Measurements from ENCODE around the gene ACHE. TPM values are rescaled to one million over a fixed set of nuclear protein-coding genes. Genes with fewer than 3 reads are reported as not detected.

ACHE gene
- polyA plus RNA-seq, 2 of the 4 experiments (the other 2 are of a cell fraction) = 0.17 to 0.62 TPM

DNA sequence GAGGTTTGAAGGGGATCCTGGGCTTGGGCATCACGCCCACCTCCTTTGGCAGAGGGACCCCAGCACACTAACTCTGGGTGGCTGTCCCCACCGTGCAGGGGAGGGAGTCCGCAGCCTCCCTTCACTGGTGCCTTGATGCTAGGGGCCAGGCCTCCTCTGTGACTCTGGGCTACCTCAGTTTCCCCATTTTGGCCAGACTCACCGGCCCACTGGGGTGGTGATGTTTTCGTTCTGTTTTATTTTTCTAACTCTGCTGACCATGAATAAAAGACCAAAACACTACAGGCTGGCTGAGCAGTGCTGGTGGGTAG lies 29.0 kb downstream of the ACHE start:
- TF ChIP-seq, protein P1, sequence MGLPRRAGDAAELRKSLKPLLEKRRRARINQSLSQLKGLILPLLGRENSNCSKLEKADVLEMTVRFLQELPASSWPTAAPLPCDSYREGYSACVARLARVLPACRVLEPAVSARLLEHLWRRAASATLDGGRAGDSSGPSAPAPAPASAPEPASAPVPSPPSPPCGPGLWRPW (IDR thresholded peaks at IDR 0.05) = no peak
- TF ChIP-seq, protein P2, sequence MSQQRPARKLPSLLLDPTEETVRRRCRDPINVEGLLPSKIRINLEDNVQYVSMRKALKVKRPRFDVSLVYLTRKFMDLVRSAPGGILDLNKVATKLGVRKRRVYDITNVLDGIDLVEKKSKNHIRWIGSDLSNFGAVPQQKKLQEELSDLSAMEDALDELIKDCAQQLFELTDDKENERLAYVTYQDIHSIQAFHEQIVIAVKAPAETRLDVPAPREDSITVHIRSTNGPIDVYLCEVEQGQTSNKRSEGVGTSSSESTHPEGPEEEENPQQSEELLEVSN (IDR thresholded peaks at IDR 0.05; ENCODE audit: borderline replicate concordance, low read depth) = no peak
- no peak for TF ChIP-seq SMC3 (IDR thresholded peaks at IDR 0.05)
- no peak for TF ChIP-seq MAZ (IDR thresholded peaks at IDR 0.05; ENCODE audit: borderline replicate concordance, low read depth, low read length)
- TF ChIP-seq, protein P3, sequence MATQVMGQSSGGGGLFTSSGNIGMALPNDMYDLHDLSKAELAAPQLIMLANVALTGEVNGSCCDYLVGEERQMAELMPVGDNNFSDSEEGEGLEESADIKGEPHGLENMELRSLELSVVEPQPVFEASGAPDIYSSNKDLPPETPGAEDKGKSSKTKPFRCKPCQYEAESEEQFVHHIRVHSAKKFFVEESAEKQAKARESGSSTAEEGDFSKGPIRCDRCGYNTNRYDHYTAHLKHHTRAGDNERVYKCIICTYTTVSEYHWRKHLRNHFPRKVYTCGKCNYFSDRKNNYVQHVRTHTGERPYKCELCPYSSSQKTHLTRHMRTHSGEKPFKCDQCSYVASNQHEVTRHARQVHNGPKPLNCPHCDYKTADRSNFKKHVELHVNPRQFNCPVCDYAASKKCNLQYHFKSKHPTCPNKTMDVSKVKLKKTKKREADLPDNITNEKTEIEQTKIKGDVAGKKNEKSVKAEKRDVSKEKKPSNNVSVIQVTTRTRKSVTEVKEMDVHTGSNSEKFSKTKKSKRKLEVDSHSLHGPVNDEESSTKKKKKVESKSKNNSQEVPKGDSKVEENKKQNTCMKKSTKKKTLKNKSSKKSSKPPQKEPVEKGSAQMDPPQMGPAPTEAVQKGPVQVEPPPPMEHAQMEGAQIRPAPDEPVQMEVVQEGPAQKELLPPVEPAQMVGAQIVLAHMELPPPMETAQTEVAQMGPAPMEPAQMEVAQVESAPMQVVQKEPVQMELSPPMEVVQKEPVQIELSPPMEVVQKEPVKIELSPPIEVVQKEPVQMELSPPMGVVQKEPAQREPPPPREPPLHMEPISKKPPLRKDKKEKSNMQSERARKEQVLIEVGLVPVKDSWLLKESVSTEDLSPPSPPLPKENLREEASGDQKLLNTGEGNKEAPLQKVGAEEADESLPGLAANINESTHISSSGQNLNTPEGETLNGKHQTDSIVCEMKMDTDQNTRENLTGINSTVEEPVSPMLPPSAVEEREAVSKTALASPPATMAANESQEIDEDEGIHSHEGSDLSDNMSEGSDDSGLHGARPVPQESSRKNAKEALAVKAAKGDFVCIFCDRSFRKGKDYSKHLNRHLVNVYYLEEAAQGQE (IDR thresholded peaks at IDR 0.05) = no peak
- no peak for TF ChIP-seq KDM5A (IDR thresholded peaks at IDR 0.05)
- no peak for TF ChIP-seq ESRRA (IDR thresholded peaks at IDR 0.05; ENCODE audit: borderline replicate concordance, low read length)
- no peak for TF ChIP-seq HDAC2 (IDR thresholded peaks at IDR 0.05)
- TF ChIP-seq RNF2 (IDR thresholded peaks at IDR 0.05; ENCODE audit: borderline replicate concordance, low read depth) = no peak
- no peak for TF ChIP-seq FOSL2 (IDR thresholded peaks at IDR 0.05)
- no peak for TF ChIP-seq FOSL2 (CRISPR knock-in tag; IDR thresholded peaks at IDR 0.05)
- TF ChIP-seq CBX8 (IDR thresholded peaks at IDR 0.05) = no peak
- no peak for TF ChIP-seq POLR2AphosphoS2 (conservative IDR thresholded peaks at IDR 0.05; ENCODE audit: low read length)
- TF ChIP-seq PHF8 (IDR thresholded peaks at IDR 0.05; ENCODE audit: borderline replicate concordance, low read depth) = no peak
- TF ChIP-seq ZC3H11A (IDR thresholded peaks at IDR 0.05) = no peak
- no peak for TF ChIP-seq CHD2 (IDR thresholded peaks at IDR 0.05; ENCODE audit: low read length, partially characterized antibody)
- Histone ChIP-seq H3K27ac (peak overlapping the region; percentile 95 to 98), H3K9me3 (no peaks in the 10 kb centered on the region), H3K4me1 (peaks cover 22% of the 10 kb centered on the region), H3K4me3 (peak overlapping the region; percentile 69), H3K4me2 (peak overlapping the region; percentile 80)
- FAIRE-seq = no peak
- WGBS (ENCODE audit: missing lambda C conversion rate) = 79% methylated on average over 5 of the region's 5 CpGs
- DNase-seq (ENCODE audit: low read depth in 1 of 2, low spot score in 1 of 2) = no peak
- no peak for ATAC-seq
- ChIA-PET CTCF (interaction anchor here (1.0 to 1.6 kb wide), 2 partner anchors 9 to 15 kb away, joined by 3 to 6 read pairs; partner anchors contain the start of gene SLC12A9), POLR2A (interaction anchor here (0.8 to 1.0 kb wide), 3 partner anchors 8 to 161 kb away, joined by 3 to 4 read pairs (median 3); partner anchors contain the start of genes POP7 and SRRT)

DNA sequence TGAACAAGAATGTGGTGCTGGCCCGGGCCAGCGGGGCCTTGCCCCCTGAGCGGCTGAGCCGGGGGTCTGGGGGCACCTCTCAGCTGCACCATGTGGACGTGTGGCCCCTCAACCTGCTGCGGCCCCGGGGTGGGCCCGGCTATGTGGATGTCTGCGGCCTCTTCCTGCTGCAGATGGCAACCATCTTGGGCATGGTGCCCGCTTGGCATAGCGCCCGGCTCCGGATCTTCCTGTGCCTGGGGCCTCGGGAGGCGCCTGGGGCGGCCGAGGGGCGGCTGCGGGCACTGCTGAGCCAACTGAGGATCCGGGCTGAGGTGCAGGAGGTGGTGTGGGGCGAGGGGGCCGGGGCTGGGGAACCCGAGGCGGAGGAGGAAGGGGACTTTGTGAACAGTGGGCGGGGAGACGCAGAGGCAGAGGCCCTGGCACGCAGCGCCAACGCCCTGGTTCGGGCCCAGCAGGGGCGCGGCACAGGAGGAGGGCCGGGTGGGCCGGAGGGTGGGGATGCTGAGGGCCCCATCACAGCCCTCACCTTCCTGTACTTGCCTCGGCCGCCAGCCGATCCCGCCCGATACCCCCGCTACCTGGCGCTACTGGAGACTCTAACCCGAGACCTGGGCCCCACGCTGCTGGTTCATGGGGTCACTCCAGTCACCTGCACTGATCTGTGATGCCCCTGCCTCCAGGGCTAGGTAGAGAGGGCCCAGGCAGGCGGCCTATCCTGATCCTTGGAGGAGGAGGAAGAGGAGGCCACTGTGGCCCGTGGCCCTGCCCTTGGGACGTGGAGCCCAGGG lies 29.6 kb downstream of the ACHE start:
- ChIA-PET POLR2A (interaction anchor here (0.8 to 1.0 kb wide), 3 partner anchors 9 to 160 kb away, joined by 3 to 4 read pairs (median 3); partner anchors contain the start of genes POP7 and SRRT), CTCF (interaction anchor here (1.0 to 5.3 kb wide), 3 partner anchors 9 to 14 kb away, joined by 3 to 44 read pairs (median 6); partner anchors contain the start of gene SLC12A9)
- FAIRE-seq (no peak), ATAC-seq (no peak; a peak in 1 of 6 replicates), DNase-seq (ENCODE audit: low read depth in 1 of 2, low spot score in 1 of 2) (no peak)
- 92% methylated on average over 26 of the region's 46 CpGs for WGBS (ENCODE audit: missing lambda C conversion rate)
- TF ChIP-seq ESRRA (IDR thresholded peaks at IDR 0.05; ENCODE audit: borderline replicate concordance, low read length) = no peak
- TF ChIP-seq, protein P3 (IDR thresholded peaks at IDR 0.05) = no peak
- TF ChIP-seq MAFK (IDR thresholded peaks at IDR 0.05; ENCODE audit: partially characterized antibody) = no peak
- no peak for TF ChIP-seq POLR2AphosphoS2 (conservative IDR thresholded peaks at IDR 0.05; ENCODE audit: low read length)
- no peak for TF ChIP-seq KDM5A (IDR thresholded peaks at IDR 0.05)
- TF ChIP-seq SMC3 (IDR thresholded peaks at IDR 0.05) = no peak
- no peak for TF ChIP-seq RFX5 (IDR thresholded peaks at IDR 0.05)
- TF ChIP-seq, protein P4, sequence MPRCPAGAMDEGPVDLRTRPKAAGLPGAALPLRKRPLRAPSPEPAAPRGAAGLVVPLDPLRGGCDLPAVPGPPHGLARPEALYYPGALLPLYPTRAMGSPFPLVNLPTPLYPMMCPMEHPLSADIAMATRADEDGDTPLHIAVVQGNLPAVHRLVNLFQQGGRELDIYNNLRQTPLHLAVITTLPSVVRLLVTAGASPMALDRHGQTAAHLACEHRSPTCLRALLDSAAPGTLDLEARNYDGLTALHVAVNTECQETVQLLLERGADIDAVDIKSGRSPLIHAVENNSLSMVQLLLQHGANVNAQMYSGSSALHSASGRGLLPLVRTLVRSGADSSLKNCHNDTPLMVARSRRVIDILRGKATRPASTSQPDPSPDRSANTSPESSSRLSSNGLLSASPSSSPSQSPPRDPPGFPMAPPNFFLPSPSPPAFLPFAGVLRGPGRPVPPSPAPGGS (IDR thresholded peaks at IDR 0.05) = no peak
- H3K27ac ChIP-seq = peak overlapping the region; percentile 95 to 98
- H3K4me1 ChIP-seq = peaks cover 22% of the 10 kb centered on the region
- no peak overlapping the region for H3K4me3 ChIP-seq
- H3K9me3 ChIP-seq = no peaks in the 10 kb centered on the region
- peak overlapping the region; percentile 80 for H3K4me2 ChIP-seq
